Endothelial cell of umbilical vein (primary cell): ENCODE data around the gene TRIM41. TPM values are rescaled to one million over a fixed set of nuclear protein-coding genes. Genes with fewer than 3 reads are reported as not detected.

Experiments used
- BruUV-seq: library from RNA; stranded (reverse); fragments of 400-500 nt; replicated peaks from 2 replicates; lab custom pipeline; 2021; lab: Mats Ljungman, UMichigan
- CTCF ChIA-PET: fragments of 300-600, 350-600 bp; sonication (Branson Sonifier 250); formaldehyde crosslinking; loops from one replicate; lab custom pipeline; 2021; ENCODE audit warnings: antibody characterized with exemption, inconsistent platforms; lab: Charles Lee
- POLR2A ChIA-PET: fragments of 300-600, 350-600 bp; sonication (Branson Sonifier 250); formaldehyde crosslinking; loops from one replicate; lab custom pipeline; 2021; ENCODE audit warnings: antibody characterized with exemption, inconsistent platforms; lab: Charles Lee
- DNase-seq: peaks from one replicate; pipeline ENCODE4 v3.0.0-alpha.2; 2011; ENCODE audit warnings: low read depth, low spot score
- FAIRE-seq: peaks from 2 replicates; lab custom pipeline; 2011; peaks lifted over from hg19 to GRCh38; lab: Jason Lieb, UNC
- H2AFZ ChIP-seq: 2 replicates; pipeline ENCODE4 v1.6.0; 2012; ENCODE audit warnings: low read depth, low read length, control low read depth, inconsistent platforms
- H3K27ac ChIP-seq: 2 replicates; pipeline ENCODE4 v1.5.1; 2011; ENCODE audit warnings: low read depth, mild to moderate bottlenecking, control low read depth, low read length, moderate library complexity; ENCODE audit not compliant: insufficient read depth
- H3K27me3 ChIP-seq, 2 experiments: 2 replicates each; pipeline versions ENCODE4 v1.6.0 to v1.6.1; 2011; ENCODE audit warnings: low read length in 2 of 2, mixed read lengths in 1 of 2; ENCODE audit not compliant: control insufficient read depth in 2 of 2, insufficient read depth in 2 of 2
- H3K36me3 ChIP-seq, 2 experiments: 2 replicates in 1 of 2; 3 replicates in 1 of 2; pipeline ENCODE4 v1.5.1; 2011; ENCODE audit warnings: low read length in 2 of 2, mild to moderate bottlenecking in 1 of 2, moderate library complexity in 1 of 2; ENCODE audit not compliant: control insufficient read depth in 2 of 2, insufficient read depth in 2 of 2; ENCODE audit errors: extremely low read depth in 1 of 2
- H3K4me1 ChIP-seq: 3 replicates; pipeline ENCODE4 v1.5.1; 2011; ENCODE audit warnings: mild to moderate bottlenecking, low read length; ENCODE audit not compliant: control insufficient read depth, insufficient read depth; ENCODE audit errors: extremely low read depth
- H3K4me2 ChIP-seq: 2 replicates; pipeline ENCODE4 v1.6.1; 2011; ENCODE audit warnings: low read length, control low read depth, mixed read lengths; ENCODE audit not compliant: insufficient read depth
- H3K4me3 ChIP-seq, 3 experiments: fragments of 200-600 bp in 1 of 3; sonication (generic), shearing (Covaris generic) in 1 of 3; replicated peaks in 1 of 3; 2 replicates each; pipeline ENCODE4 v1.5.1; 2011 to 2016; ENCODE audit warnings: control low read depth in 3 of 3, low read length in 3 of 3, mild to moderate bottlenecking in 2 of 3, inconsistent platforms in 1 of 3, low read depth in 1 of 3, moderate library complexity in 1 of 3; ENCODE audit not compliant: insufficient read depth in 1 of 3
- H3K79me2 ChIP-seq: 2 replicates; pipeline ENCODE4 v1.6.0; 2012; ENCODE audit warnings: low read length, inconsistent platforms; ENCODE audit not compliant: control insufficient read depth, insufficient read depth
- H3K9ac ChIP-seq: replicated peaks from 2 replicates; pipeline ENCODE3; 2011; ENCODE audit warnings: low read length, control low read depth; ENCODE audit not compliant: insufficient read depth; ENCODE audit errors: extremely low read depth
- H3K9me1 ChIP-seq: replicated peaks from 3 replicates; pipeline ENCODE4 v1.6.0; 2011; ENCODE audit warnings: mild to moderate bottlenecking, low read length; ENCODE audit not compliant: control insufficient read depth, insufficient read depth; ENCODE audit errors: extremely low read depth
- H3K9me3 ChIP-seq: replicated peaks from 2 replicates; pipeline ENCODE4 v1.5.1; 2012; ENCODE audit warnings: low read length, inconsistent platforms; ENCODE audit not compliant: control insufficient read depth, insufficient read depth
- H4K20me1 ChIP-seq: replicated peaks from 2 replicates; pipeline ENCODE3; 2011; ENCODE audit warnings: mild to moderate bottlenecking, low read length; ENCODE audit not compliant: control insufficient read depth, insufficient read depth; ENCODE audit errors: extremely low read depth
- GATA2 ChIP-seq: IDR thresholded peaks from 2 replicates; pipeline ENCODE4 v1.7.0; 2011; ENCODE audit warnings: low read depth, mild to moderate bottlenecking, moderate library complexity, mixed read lengths, low read length; ENCODE audit not compliant: insufficient read length, insufficient read depth
- MYC ChIP-seq: IDR thresholded peaks from one replicate; pipeline ENCODE4 v1.6.1; 2011; ENCODE audit warnings: mild to moderate bottlenecking, low read depth, low read length
- POLR2AphosphoS5 ChIP-seq: IDR thresholded peaks from 2 replicates; pipeline ENCODE4 v1.6.1; 2012; ENCODE audit warnings: low read depth, mild to moderate bottlenecking, control low read depth, low read length, moderate library complexity; ENCODE audit not compliant: insufficient read depth
- dilution Hi-C: fragments of 300-500 bp; cut with MboI; formaldehyde crosslinking; loops from one replicate; pipeline ENCODE4 v1.15.0; 2019; ENCODE audit warnings: low sequenced_read_pairs; ENCODE audit not compliant: extremely low pct_ligation_motif_present
- intact Hi-C: fragments of 100-400 bp; cut with micrococcal nuclease; formaldehyde crosslinking; loops from one replicate; pipeline ENCODE4 v1.10.0; 2022
- polyA plus RNA-seq, 4 experiments: library from polyadenylated mRNA; depleted of rRNA in 3 of 4; stranded (reverse) in 3 of 4; unstranded in 1 of 4; fragments of >200 nt; gene quantifications; 2 replicates each; pipeline versions ENCODE4 v1.2.1 to v1.2.3, GENCODE V29; 2011 to 2012; ENCODE audit warnings: missing spikeins in 1 of 4
- total RNA-seq: library from RNA; stranded (reverse); gene quantifications from 2 replicates; pipeline ENCODE4 v1.2.3, GENCODE V29; 2021

The TRIM41 gene
- total and polyA plus RNA-seq, 2 donors (not counting 3 experiments of a cell fraction or from before 2014, with no cell fraction given), result 11.2 to 19.9 TPM

- H4K20me1 ChIP-seq, result no peaks in the 10 kb centered on the region
- CTCF ChIA-PET, result interaction anchor here (1.0 to 10.2 kb wide), 4 partner anchors 16 to 403 kb away, joined by 3 to 95 read pairs (median 3); partner anchors contain the start of gene TRIM7
- DNase-seq (peak; percentile 86), FAIRE-seq (no peak)
- peak overlapping the region; percentile 79 for H3K4me2 ChIP-seq
- H3K27ac ChIP-seq, result peak overlapping the region; percentile 37
- dilution Hi-C loops (no loop called here), intact Hi-C loops (loop anchor here (1.0 to 10.0 kb wide), 6 partner anchors 16 to 694 kb away; partner anchors contain the start of genes CNOT6, MGAT1, TRIM52 and ZFP62)
- BruUV-seq, result no TSS peak
- peak overlapping the region; percentile 96 for H2AFZ ChIP-seq
- no peaks in the 10 kb centered on the region for H3K79me2 ChIP-seq
- TF ChIP-seq GATA2 (peak; percentile 36), POLR2AphosphoS5 (peak; percentile 28), MYC (no peak)
- POLR2A ChIA-PET, result interaction anchor here (1.0 to 1.8 kb wide), 2 partner anchors 16 to 33 kb away, joined by 3 to 6 read pairs; partner anchors contain the start of gene TRIM7
- peak overlapping the region; percentile 48 to 86 (median 73) for H3K4me3 ChIP-seq
- peaks cover 18% of the 10 kb centered on the region for H3K4me1 ChIP-seq
- no peaks in the 10 kb centered on the region for H3K36me3 ChIP-seq
- peak overlapping the region; percentile 50 for H3K9ac ChIP-seq
- H3K9me1 ChIP-seq, result no peaks in the 10 kb centered on the region
- no peaks in the 10 kb centered on the region for H3K27me3 ChIP-seq
- H3K9me3 ChIP-seq, result no peaks in the 10 kb centered on the region
Observed at GRCh38 chr5:181188700-181189362, 34.2 kb upstream of the TRIM41 start.

- dilution Hi-C loops, result no loop called here
- Histone ChIP-seq H3K79me2 (no peaks in the 10 kb centered on the region), H3K4me3 (peak overlapping the region; percentile 48 to 86 (median 73)), H3K4me2 (peak overlapping the region; percentile 79), H3K27me3 (no peaks in the 10 kb centered on the region), H4K20me1 (no peaks in the 10 kb centered on the region), H3K36me3 (no peaks in the 10 kb centered on the region), H3K4me1 (peaks cover 18% of the 10 kb centered on the region), H2AFZ (peak overlapping the region; percentile 96), H3K27ac (no peak overlapping the region), H3K9me3 (no peaks in the 10 kb centered on the region), H3K9ac (peak overlapping the region; percentile 4), H3K9me1 (no peaks in the 10 kb centered on the region)
- FAIRE-seq, result no peak
- BruUV-seq, result no TSS peak
- intact Hi-C loops, result loop anchor here (2.0 to 10.0 kb wide), 4 partner anchors 17 to 695 kb away; partner anchors contain the start of genes CNOT6, MGAT1 and ZFP62
- ChIA-PET POLR2A (interaction anchor here (1.8 kb wide), 1 partner anchor 15 kb away, joined by 6 read pairs; the partner anchor contains the start of gene TRIM7), CTCF (interaction anchor here (0.8 to 10.2 kb wide), 8 partner anchors 15 to 404 kb away, joined by 3 to 95 read pairs (median 3); partner anchors contain the start of genes TRIM41, TRIM52 and TRIM7)
- DNase-seq, result peak; percentile 53
- no peak for TF ChIP-seq MYC
- TF ChIP-seq POLR2AphosphoS5, result peak; percentile 9
Observed at GRCh38 chr5:181189363-181189961, 33.6 kb upstream of the TRIM41 start.
